SK-N-SH treated with all-trans-retinoic acid at 6 μM for 48 hours (cell line): Measurements from ENCODE around the gene ERMARD.

Source experiments
- ATAC-seq: fragments of 200-7000 bp; cut with Tn5 transposase; 3 replicates; pipeline ENCODE4 v1.9.1; 2020; ENCODE audit warnings: mild to moderate bottlenecking, moderate library complexity
- ARNTL ChIP-seq: fragments of 450-650 bp; formaldehyde crosslinking; IDR thresholded peaks from 2 replicates; pipeline ENCODE4 v1.5.0; 2020; ENCODE audit warnings: low read depth, mild to moderate bottlenecking, moderate library complexity, borderline replicate concordance
- BACH2 ChIP-seq: fragments of 250-450 bp; sonication (Bioruptor Pico); IDR thresholded peaks from 2 replicates; pipeline ENCODE4 v1.9.0; 2021; ENCODE audit warnings: mild to moderate bottlenecking, borderline replicate concordance
- CSDC2 ChIP-seq: fragments of 250-450 bp; sonication (Bioruptor Pico); IDR thresholded peaks from 2 replicates; pipeline ENCODE4 v1.5.0; 2020; ENCODE audit warnings: mild to moderate bottlenecking, moderate library complexity
- ESRRG ChIP-seq: fragments of 250-450 bp; sonication (Bioruptor Pico); IDR thresholded peaks from 2 replicates; pipeline ENCODE4 v1.6.1; 2021; ENCODE audit warnings: mild to moderate bottlenecking
- GLIS3 ChIP-seq: fragments of 250-450 bp; sonication (Bioruptor Pico); IDR thresholded peaks from 2 replicates; pipeline ENCODE4 v1.5.0; 2020; ENCODE audit warnings: mild to moderate bottlenecking, moderate library complexity
- ISL1 ChIP-seq: fragments of 250-450 bp; sonication (Bioruptor Pico); IDR thresholded peaks from 2 replicates; pipeline ENCODE4 v2.1.2; 2022; ENCODE audit warnings: mild to moderate bottlenecking, moderate library complexity
- OSR1 ChIP-seq: fragments of 250-450 bp; sonication (Bioruptor Pico); IDR thresholded peaks from 2 replicates; pipeline ENCODE4 v1.8.0; 2022; ENCODE audit warnings: moderate library complexity, mild to moderate bottlenecking, inconsistent platforms
- POU6F1 ChIP-seq: fragments of 250-450 bp; sonication (Bioruptor Pico); IDR thresholded peaks from 2 replicates; pipeline ENCODE4 v1.8.0; 2021; ENCODE audit warnings: low read depth, mild to moderate bottlenecking, moderate library complexity, borderline replicate concordance
- PPARA ChIP-seq: fragments of 250-450 bp; sonication (Bioruptor Pico); IDR thresholded peaks from 2 replicates; pipeline ENCODE4 v1.5.0; 2020; ENCODE audit warnings: mild to moderate bottlenecking, borderline replicate concordance
- RARB ChIP-seq: fragments of 250-450 bp; sonication (Bioruptor Pico); IDR thresholded peaks from 2 replicates; pipeline ENCODE4 v1.8.0; 2021; ENCODE audit warnings: mild to moderate bottlenecking, moderate library complexity
- SNAI2 ChIP-seq: fragments of 250-450 bp; sonication (Bioruptor Pico); IDR thresholded peaks from 2 replicates; pipeline ENCODE4 v1.5.0; 2020; ENCODE audit warnings: mild to moderate bottlenecking, moderate library complexity
- TCF4 ChIP-seq: fragments of 250-450 bp; sonication (Bioruptor Pico); IDR thresholded peaks from 2 replicates; pipeline ENCODE4 v1.8.0; 2021; ENCODE audit warnings: mild to moderate bottlenecking, moderate library complexity, borderline replicate concordance
- TOX ChIP-seq: fragments of 250-450 bp; sonication (Bioruptor Pico); IDR thresholded peaks from 2 replicates; pipeline ENCODE4 v1.8.0; 2021; ENCODE audit warnings: mild to moderate bottlenecking, moderate library complexity, borderline replicate concordance
- ZC3H10 ChIP-seq: fragments of 250-450 bp; sonication (Bioruptor Pico); IDR thresholded peaks from 2 replicates; pipeline ENCODE4 v1.5.1; 2021; ENCODE audit warnings: mild to moderate bottlenecking, moderate library complexity
- ZFP3 ChIP-seq: fragments of 250-450 bp; sonication (Bioruptor Pico); IDR thresholded peaks from 2 replicates; pipeline ENCODE4 v1.5.0; 2020; ENCODE audit warnings: mild to moderate bottlenecking, moderate library complexity
- ZFP30 ChIP-seq: fragments of 450-650 bp; formaldehyde crosslinking; IDR thresholded peaks from 2 replicates; pipeline ENCODE4 v1.5.0; 2022; ENCODE audit warnings: mild to moderate bottlenecking, moderate library complexity
- ZNF565 ChIP-seq: fragments of 450-650 bp; formaldehyde crosslinking; conservative IDR thresholded peaks from 2 replicates; pipeline ENCODE4 v1.5.0; 2020; ENCODE audit warnings: low read depth, mild to moderate bottlenecking, moderate library complexity
- ZNF70 ChIP-seq: fragments of 450-650 bp; formaldehyde crosslinking; IDR thresholded peaks from 2 replicates; pipeline ENCODE4 v1.5.0; 2020; ENCODE audit warnings: mild to moderate bottlenecking, moderate library complexity
- TF ChIP-seq, protein P1 (sequence below): fragments of 250-450 bp; sonication (Bioruptor Pico); IDR thresholded peaks from 2 replicates; pipeline ENCODE4 v1.5.1; 2020; ENCODE audit warnings: low read depth, mild to moderate bottlenecking, moderate library complexity
- TF ChIP-seq, protein P2 (sequence below): fragments of 250-450 bp; sonication (Bioruptor Pico); IDR thresholded peaks from 2 replicates; pipeline ENCODE4 v1.5.0; 2020; ENCODE audit warnings: mild to moderate bottlenecking, moderate library complexity
- TF ChIP-seq, protein P3 (sequence below): fragments of 250-450 bp; sonication (Bioruptor Pico); IDR thresholded peaks from 2 replicates; pipeline ENCODE4 v1.5.1; 2021; ENCODE audit warnings: mild to moderate bottlenecking, moderate library complexity

ERMARD gene

DNA sequence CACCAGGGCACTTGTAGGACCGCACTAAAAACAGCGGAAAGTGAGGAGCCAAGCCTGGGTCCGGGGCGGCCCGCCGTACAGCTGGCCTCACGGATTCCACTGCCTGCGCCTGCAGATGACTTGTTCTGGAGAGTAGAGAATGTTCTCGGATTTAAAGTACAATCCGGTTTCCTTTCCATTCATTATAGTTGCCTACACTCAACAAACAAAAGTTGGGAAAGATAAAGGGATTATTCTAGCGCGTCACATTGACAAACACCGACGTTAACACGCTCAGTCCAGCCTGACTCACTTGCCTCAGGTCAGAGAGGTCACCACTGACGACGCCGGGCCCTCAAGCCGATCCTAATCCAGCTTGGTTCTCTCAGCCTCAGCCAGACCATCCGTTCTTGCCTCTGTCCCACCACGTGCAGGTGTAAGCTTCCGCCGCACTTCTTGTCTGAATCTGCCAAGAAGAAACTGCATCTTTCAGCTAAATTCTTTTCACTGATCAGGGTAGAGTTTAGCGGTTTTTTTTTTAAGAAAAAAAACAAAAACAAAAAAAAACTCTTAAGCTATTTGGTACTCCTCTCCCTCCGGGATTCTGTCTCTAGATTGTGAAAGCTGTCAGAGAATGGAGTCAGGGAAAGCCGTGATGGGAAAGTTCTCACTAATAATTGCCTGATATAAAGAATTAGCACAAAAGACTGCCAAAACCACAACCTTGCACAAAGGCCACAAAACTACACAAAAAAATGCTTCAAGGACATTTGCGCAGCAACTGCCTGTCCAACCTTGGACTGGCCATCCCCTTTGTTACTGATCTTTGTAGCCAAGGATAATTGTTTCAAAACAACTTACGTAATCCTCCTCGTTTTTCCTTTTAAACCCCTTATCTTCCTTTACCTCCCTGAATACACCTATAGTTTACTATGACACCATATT, 26.0 kb upstream of the ERMARD start:
- ATAC-seq: peak; percentile 65
- TF ChIP-seq ARNTL (CRISPR knock-in tag) (no peak), ESRRG (CRISPR knock-in tag) (no peak), CSDC2 (no peak), ZNF70 (CRISPR knock-in tag) (no peak), TOX (CRISPR knock-in tag) (no peak), POU6F1 (no peak), ISL1 (CRISPR knock-in tag) (no peak), ZNF565 (CRISPR knock-in tag) (no peak), BACH2 (no peak), PPARA (CRISPR knock-in tag) (no peak), ZFP30 (CRISPR knock-in tag) (no peak), RARB (CRISPR knock-in tag) (no peak), ZC3H10 (CRISPR knock-in tag) (no peak)
- TF ChIP-seq, protein P1, sequence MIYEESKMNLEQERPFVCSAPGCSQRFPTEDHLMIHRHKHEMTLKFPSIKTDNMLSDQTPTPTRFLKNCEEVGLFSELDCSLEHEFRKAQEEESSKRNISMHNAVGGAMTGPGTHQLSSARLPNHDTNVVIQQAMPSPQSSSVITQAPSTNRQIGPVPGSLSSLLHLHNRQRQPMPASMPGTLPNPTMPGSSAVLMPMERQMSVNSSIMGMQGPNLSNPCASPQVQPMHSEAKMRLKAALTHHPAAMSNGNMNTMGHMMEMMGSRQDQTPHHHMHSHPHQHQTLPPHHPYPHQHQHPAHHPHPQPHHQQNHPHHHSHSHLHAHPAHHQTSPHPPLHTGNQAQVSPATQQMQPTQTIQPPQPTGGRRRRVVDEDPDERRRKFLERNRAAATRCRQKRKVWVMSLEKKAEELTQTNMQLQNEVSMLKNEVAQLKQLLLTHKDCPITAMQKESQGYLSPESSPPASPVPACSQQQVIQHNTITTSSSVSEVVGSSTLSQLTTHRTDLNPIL: no peak
- TF ChIP-seq, protein P2, sequence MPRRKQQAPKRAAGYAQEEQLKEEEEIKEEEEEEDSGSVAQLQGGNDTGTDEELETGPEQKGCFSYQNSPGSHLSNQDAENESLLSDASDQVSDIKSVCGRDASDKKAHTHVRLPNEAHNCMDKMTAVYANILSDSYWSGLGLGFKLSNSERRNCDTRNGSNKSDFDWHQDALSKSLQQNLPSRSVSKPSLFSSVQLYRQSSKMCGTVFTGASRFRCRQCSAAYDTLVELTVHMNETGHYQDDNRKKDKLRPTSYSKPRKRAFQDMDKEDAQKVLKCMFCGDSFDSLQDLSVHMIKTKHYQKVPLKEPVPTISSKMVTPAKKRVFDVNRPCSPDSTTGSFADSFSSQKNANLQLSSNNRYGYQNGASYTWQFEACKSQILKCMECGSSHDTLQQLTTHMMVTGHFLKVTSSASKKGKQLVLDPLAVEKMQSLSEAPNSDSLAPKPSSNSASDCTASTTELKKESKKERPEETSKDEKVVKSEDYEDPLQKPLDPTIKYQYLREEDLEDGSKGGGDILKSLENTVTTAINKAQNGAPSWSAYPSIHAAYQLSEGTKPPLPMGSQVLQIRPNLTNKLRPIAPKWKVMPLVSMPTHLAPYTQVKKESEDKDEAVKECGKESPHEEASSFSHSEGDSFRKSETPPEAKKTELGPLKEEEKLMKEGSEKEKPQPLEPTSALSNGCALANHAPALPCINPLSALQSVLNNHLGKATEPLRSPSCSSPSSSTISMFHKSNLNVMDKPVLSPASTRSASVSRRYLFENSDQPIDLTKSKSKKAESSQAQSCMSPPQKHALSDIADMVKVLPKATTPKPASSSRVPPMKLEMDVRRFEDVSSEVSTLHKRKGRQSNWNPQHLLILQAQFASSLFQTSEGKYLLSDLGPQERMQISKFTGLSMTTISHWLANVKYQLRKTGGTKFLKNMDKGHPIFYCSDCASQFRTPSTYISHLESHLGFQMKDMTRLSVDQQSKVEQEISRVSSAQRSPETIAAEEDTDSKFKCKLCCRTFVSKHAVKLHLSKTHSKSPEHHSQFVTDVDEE (CRISPR knock-in tag): no peak

DNA sequence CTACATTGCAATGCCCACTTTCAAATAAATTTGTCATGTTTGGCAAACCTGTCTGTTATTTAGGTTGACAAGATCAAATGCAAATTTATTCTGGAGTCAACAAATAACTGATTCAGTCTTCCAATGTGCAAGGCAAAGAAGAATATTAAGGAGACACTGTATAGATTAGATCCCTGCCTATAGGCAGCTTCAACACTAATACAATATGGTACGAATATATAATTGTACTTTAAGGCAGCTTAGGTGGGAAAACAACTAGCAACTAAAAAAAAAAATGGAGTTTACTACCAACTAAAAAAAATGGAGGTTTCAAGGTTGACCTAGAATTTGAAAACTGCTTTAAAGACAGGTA, 25.4 kb upstream of the ERMARD start:
- no peak for ATAC-seq
- TF ChIP-seq OSR1 (no peak), CSDC2 (no peak), GLIS3 (CRISPR knock-in tag) (no peak), ZFP3 (CRISPR knock-in tag) (no peak), ESRRG (CRISPR knock-in tag) (no peak), ISL1 (CRISPR knock-in tag) (no peak), ARNTL (CRISPR knock-in tag) (no peak), RARB (CRISPR knock-in tag) (no peak), TOX (CRISPR knock-in tag) (no peak), TCF4 (CRISPR knock-in tag) (no peak), ZNF565 (CRISPR knock-in tag) (no peak), SNAI2 (no peak), PPARA (CRISPR knock-in tag) (no peak), POU6F1 (no peak)
- TF ChIP-seq, protein P3, sequence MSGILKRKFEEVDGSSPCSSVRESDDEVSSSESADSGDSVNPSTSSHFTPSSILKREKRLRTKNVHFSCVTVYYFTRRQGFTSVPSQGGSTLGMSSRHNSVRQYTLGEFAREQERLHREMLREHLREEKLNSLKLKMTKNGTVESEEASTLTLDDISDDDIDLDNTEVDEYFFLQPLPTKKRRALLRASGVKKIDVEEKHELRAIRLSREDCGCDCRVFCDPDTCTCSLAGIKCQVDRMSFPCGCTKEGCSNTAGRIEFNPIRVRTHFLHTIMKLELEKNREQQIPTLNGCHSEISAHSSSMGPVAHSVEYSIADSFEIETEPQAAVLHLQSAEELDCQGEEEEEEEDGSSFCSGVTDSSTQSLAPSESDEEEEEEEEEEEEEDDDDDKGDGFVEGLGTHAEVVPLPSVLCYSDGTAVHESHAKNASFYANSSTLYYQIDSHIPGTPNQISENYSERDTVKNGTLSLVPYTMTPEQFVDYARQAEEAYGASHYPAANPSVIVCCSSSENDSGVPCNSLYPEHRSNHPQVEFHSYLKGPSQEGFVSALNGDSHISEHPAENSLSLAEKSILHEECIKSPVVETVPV (CRISPR knock-in tag): no peak
- TF ChIP-seq, protein P1: no peak
- TF ChIP-seq, protein P2 (CRISPR knock-in tag): no peak
